ENCODE measurements around the gene TMEM247. TPM values are rescaled to one million over a fixed set of nuclear protein-coding genes. Genes with fewer than 3 reads are reported as not detected.

Gene TMEM247
- total RNA-seq, 2 donors from 2014 or later = 2.6 TPM; not detected in 1

DNA sequence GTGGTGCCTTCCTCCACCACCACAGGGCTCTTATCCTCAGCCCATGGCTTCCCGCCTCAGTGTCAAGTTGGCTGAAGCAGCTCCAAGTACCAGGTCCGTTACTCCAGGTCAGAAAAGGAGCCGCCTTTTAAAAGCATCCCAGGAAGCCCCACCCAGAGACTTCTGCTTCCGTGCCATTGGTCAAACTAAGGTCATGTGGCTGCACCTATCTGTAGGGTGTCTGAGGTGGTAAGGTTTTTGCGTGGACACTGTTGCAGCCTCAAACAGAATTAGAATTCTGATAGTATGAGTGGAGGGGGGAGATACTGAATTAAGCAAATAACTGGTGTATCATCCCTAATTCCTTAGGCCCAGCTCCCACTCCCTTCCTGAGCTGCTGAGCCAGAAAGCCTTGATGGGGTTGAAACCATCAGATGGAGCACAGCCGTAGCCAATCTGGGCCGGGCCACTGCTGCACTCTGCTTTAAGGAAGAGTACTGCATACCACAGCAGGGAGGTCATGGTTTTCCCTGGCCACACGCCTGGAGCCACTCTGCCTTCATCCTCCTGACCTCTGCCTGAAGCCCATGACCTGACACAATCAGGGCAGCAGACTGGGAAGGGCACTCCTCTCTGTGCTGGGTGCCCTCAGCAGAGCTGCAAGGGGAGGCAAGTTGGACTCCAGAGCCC is 8.4 kb downstream of the TMEM247 start:
- H3K4me3 ChIP-seq = no peak overlapping the region
- H3K27ac ChIP-seq = no peak overlapping the region
- 75% methylated on average over 8 of the region's 8 CpGs for WGBS
- H3K9me3 ChIP-seq = no peaks in the 10 kb centered on the region
- H3K36me3 ChIP-seq = no peaks in the 10 kb centered on the region
- H3K4me1 ChIP-seq (replicated peaks) = no peaks in the 10 kb centered on the region
- intact Hi-C loops (cut with DNase I) = no loop called here
- TF ChIP-seq POLR2AphosphoS5 (IDR thresholded peaks at IDR 0.05) (no peak), POLR2A (IDR thresholded peaks at IDR 0.05) (no peak)
- TF ChIP-seq, protein P1, sequence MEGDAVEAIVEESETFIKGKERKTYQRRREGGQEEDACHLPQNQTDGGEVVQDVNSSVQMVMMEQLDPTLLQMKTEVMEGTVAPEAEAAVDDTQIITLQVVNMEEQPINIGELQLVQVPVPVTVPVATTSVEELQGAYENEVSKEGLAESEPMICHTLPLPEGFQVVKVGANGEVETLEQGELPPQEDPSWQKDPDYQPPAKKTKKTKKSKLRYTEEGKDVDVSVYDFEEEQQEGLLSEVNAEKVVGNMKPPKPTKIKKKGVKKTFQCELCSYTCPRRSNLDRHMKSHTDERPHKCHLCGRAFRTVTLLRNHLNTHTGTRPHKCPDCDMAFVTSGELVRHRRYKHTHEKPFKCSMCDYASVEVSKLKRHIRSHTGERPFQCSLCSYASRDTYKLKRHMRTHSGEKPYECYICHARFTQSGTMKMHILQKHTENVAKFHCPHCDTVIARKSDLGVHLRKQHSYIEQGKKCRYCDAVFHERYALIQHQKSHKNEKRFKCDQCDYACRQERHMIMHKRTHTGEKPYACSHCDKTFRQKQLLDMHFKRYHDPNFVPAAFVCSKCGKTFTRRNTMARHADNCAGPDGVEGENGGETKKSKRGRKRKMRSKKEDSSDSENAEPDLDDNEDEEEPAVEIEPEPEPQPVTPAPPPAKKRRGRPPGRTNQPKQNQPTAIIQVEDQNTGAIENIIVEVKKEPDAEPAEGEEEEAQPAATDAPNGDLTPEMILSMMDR (IDR thresholded peaks at IDR 0.05) = no peak
- no peak for DNase-seq (ENCODE audit: low spot score)
- no peaks in the 10 kb centered on the region for H3K27me3 ChIP-seq (replicated peaks; ENCODE audit: insufficient read depth)

DNA sequence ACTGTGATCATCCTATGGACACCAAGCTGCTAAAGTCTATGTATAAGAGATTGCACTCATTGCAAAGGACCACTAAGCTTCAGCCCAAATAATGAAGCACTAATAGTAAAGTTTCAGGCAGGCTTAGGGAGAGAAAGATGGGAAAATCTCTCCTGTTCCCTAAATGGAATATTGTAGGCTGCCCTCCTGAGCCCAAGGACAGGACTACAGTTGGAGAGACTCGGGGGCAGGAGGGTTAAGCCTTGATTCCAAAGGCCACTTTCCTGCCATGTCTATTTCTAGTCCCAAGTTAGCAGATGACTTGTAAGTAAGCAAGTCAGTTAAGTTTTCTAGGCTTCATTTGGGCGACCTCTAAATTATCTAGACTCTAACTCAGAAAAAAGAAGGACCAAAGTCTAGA is 9.0 kb downstream of the TMEM247 start:
- no peak overlapping the region for H3K4me3 ChIP-seq
- no peak for TF ChIP-seq POLR2AphosphoS5 (IDR thresholded peaks at IDR 0.05)
- TF ChIP-seq, protein P1 (IDR thresholded peaks at IDR 0.05) = no peak
- no peak for TF ChIP-seq POLR2A (IDR thresholded peaks at IDR 0.05)
- H3K27ac ChIP-seq = no peak overlapping the region
- H3K27me3 ChIP-seq (replicated peaks; ENCODE audit: insufficient read depth) = no peaks in the 10 kb centered on the region
- DNase-seq (ENCODE audit: low spot score) = no peak
- 82% methylated on average over 2 of the region's 2 CpGs for WGBS
- no peaks in the 10 kb centered on the region for H3K4me1 ChIP-seq (replicated peaks)
- no peaks in the 10 kb centered on the region for H3K9me3 ChIP-seq
- intact Hi-C loops (cut with DNase I) = no loop called here
- H3K36me3 ChIP-seq = no peaks in the 10 kb centered on the region

DNA sequence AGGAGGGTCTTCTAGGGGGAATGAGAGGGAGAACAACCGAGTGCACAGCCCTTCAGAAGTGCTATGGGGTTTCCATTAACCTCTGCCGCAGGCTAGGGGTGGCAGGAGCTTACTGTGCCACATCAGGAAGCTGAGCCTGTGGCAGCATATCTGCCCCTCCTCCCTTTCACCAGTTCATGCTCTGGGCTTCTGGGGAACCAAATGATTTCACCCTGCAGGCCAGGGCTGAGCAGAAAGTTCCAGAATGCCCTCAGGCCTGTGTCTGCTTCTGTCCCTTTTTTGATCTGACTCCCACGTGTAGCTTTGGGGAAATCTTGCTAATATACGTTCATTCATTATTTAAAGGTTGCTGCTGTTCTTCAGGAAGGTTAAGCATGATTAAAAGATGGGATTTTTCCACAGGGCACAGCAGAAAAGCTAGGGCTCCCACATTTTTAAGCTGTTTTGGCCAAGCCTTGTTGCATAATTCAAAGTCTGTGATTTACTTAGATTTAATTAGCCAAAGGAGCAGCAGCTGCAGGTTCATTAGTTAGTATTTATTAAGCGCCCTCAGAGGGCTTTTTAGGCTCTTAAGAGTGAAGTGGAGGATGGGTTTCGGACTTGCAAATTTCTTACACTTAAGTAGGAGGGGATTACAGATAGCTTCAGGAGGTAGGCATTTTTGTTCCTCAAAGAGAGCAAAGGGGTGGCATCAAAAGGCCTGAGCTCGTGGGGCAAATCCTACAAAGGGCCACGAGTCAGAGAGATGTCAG is 10.2 kb downstream of the TMEM247 start:
- no peak for DNase-seq (ENCODE audit: low spot score)
- no peaks in the 10 kb centered on the region for H3K9me3 ChIP-seq
- no peak overlapping the region for H3K27ac ChIP-seq
- no peak for TF ChIP-seq POLR2AphosphoS5 (IDR thresholded peaks at IDR 0.05)
- TF ChIP-seq, protein P1 (IDR thresholded peaks at IDR 0.05) = no peak
- no peak for TF ChIP-seq POLR2A (IDR thresholded peaks at IDR 0.05)
- no peaks in the 10 kb centered on the region for H3K4me1 ChIP-seq (replicated peaks)
- H3K27me3 ChIP-seq (replicated peaks; ENCODE audit: insufficient read depth) = no peaks in the 10 kb centered on the region
- H3K36me3 ChIP-seq = no peaks in the 10 kb centered on the region
- WGBS = 77% methylated on average over 8 of the region's 8 CpGs
- no peak overlapping the region for H3K4me3 ChIP-seq
- intact Hi-C loops (cut with DNase I) = no loop called here

DNA sequence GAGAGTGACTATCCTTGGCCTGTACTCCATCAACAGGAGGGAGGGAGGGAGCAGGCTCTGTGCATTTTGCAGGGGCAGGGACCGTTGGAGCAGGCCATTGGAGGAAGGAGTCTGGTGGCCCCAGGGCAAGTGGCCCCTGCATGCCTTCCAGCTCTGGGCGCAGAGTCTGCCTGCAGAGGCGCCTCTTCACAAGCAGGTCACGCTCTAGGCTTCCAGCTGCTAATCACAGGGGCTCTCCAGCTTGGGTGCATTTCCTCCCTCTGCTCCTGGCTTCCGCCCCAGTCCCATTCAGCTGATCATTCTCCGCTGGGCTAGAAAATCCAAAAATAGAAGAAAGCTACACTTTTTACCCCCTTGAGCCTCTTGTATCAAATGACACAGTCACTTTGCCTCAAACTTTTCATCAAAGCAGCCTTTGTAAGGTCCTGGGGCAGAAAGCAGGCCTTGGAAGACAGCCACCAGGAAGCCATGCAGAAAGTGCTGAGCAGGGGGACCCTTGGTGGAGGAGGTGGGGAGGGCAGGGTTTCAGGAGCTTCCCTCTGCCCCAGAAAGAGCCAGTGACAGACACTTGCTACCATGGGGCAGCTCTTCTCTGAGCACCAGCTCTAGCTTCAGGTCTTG is 11.3 kb downstream of the TMEM247 start:
- 25% methylated on average over 6 of the region's 6 CpGs for WGBS
- no peaks in the 10 kb centered on the region for H3K4me1 ChIP-seq (replicated peaks)
- no peaks in the 10 kb centered on the region for H3K36me3 ChIP-seq
- H3K9me3 ChIP-seq = no peaks in the 10 kb centered on the region
- no peak overlapping the region for H3K4me3 ChIP-seq
- no peaks in the 10 kb centered on the region for H3K27me3 ChIP-seq (replicated peaks; ENCODE audit: insufficient read depth)
- DNase-seq (ENCODE audit: low spot score) = no peak
- TF ChIP-seq, protein P1 (IDR thresholded peaks at IDR 0.05) = no peak
- TF ChIP-seq POLR2AphosphoS5 (IDR thresholded peaks at IDR 0.05) = peak; percentile 23
- no peak overlapping the region for H3K27ac ChIP-seq
- intact Hi-C loops (cut with DNase I) = no loop called here
